Spleen (tissue), 7 donors: ENCODE data around the gene ABHD8.

Experiments
- CTCF ChIP-seq, 11 experiments: fragments of 200-600 bp in 7 of 11; fragments of 450-650 bp in 4 of 11; sonication (generic) in 4 of 11; IDR thresholded peaks in 8 of 11; conservative IDR thresholded peaks in 3 of 11; 1 replicate in 7 of 11; 2 replicates in 4 of 11; pipeline versions ENCODE4 v1.4.0 to v1.8.0; 2016 to 2021; ENCODE audit warnings: antibody characterized with exemption in 11 of 11, inconsistent platforms in 4 of 11, mild to moderate bottlenecking in 1 of 11
- POLR2AphosphoS5 ChIP-seq, 3 donors: sonication (generic); formaldehyde crosslinking; IDR thresholded peaks; one replicate each; pipeline ENCODE4 v1.5.1; 2017; ENCODE audit warnings: antibody characterized with exemption in 3 of 3
- donor health status: DM: no; HTN: no; CAD: no; lungs with moderate emphysema.
- donor health status: DM: no; HTN: no; CAD: no.
- donor health status: DM: no; HTN: no; CAD: no.

GRCh38 chr19:17264641-17264979, 38.6 kb downstream of the ABHD8 start, which contains the start of gene USHBP1:
- peak in 2 of 3 donors; percentile 68 to 84 for TF ChIP-seq POLR2AphosphoS5 (IDR thresholded peaks at IDR 0.05)
- TF ChIP-seq CTCF (IDR thresholded peaks at IDR 0.05 in 8 of 11, conservative IDR thresholded peaks at IDR 0.05 in 3 of 11), result no peak
